Measurements from ENCODE around the gene ZBTB16. TPM values are rescaled to one million over a fixed set of nuclear protein-coding genes. Genes with fewer than 3 reads are reported as not detected.

Gene ZBTB16
- total and polyA plus RNA-seq, 4 donors, result 8.9 to 140 (median 34.5) TPM

GRCh38 chr11:114260483-114260882, 201.0 kb downstream of the ZBTB16 start:
- H3K4me3 ChIP-seq (ENCODE audit: low read depth in 1 of 3, low read length in 3 of 3), result no peak overlapping the region
- H3K9ac ChIP-seq (ENCODE audit: low read depth in 1 of 2, low read length in 2 of 2), result no peak overlapping the region
- DNase-seq (ENCODE audit: low spot score), result no peak
- H3K36me3 ChIP-seq (ENCODE audit: control insufficient read depth in 4 of 4, insufficient read depth in 3 of 4, low read depth in 1 of 4, low read length in 3 of 4), result no peaks in the 10 kb centered on the region
- no peaks in the 10 kb centered on the region for H3K9me3 ChIP-seq (ENCODE audit: control insufficient read depth in 4 of 4, low read length in 3 of 4)
- peaks cover 18 to 81% (median 66%) of the 10 kb centered on the region in 4 donors for H3K4me1 ChIP-seq (ENCODE audit: control insufficient read depth in 4 of 4, insufficient read depth in 4 of 4, low read length in 3 of 4)
- no peaks in the 10 kb centered on the region for H3K27me3 ChIP-seq (ENCODE audit: control insufficient read depth in 4 of 4, insufficient read depth in 4 of 4, low read length in 3 of 4)
- no peak for TF ChIP-seq YY1 (IDR thresholded peaks at IDR 0.05)
- TF ChIP-seq HNF4A (conservative IDR thresholded peaks at IDR 0.05), result no peak
- no peak for TF ChIP-seq FOXA1 (IDR thresholded peaks at IDR 0.05)
- no peak for TF ChIP-seq NR2F2 (IDR thresholded peaks at IDR 0.05)
- TF ChIP-seq ATF3 (IDR thresholded peaks at IDR 0.05), result no peak
- no peak for TF ChIP-seq RAD21 (IDR thresholded peaks at IDR 0.05)
- no peak for TF ChIP-seq ZBTB33 (IDR thresholded peaks at IDR 0.05)
- no peak for TF ChIP-seq SP1 (IDR thresholded peaks at IDR 0.05)
- no peak for TF ChIP-seq EGR1 (IDR thresholded peaks at IDR 0.05; ENCODE audit: low read depth in 2 of 2)
- no peak for TF ChIP-seq MAX (IDR thresholded peaks at IDR 0.05)
- no peak for TF ChIP-seq HNF4G (IDR thresholded peaks at IDR 0.05)
- TF ChIP-seq FOXA2 (IDR thresholded peaks at IDR 0.05), result no peak
- no peak for TF ChIP-seq CTCF (IDR thresholded peaks at IDR 0.05; ENCODE audit: low read depth, low read length, missing input control)
- TF ChIP-seq TAF1 (conservative IDR thresholded peaks at IDR 0.05), result no peak
- TF ChIP-seq JUND (IDR thresholded peaks at IDR 0.05), result no peak
- TF ChIP-seq RXRA (IDR thresholded peaks at IDR 0.05), result no peak
- TF ChIP-seq REST (IDR thresholded peaks at IDR 0.05), result no peak
- no peak for TF ChIP-seq GABPA (IDR thresholded peaks at IDR 0.05 in 1 of 2, conservative IDR thresholded peaks at IDR 0.05 in 1 of 2)
- 60% methylated on average over 9 of the region's 9 CpGs for WGBS
- H3K27ac ChIP-seq (ENCODE audit: low read depth in 1 of 2, low read length in 2 of 2), result no peak overlapping the region

Measured in liver (tissue), 9 donors.